ENCODE results near the gene UXS1. TPM values are rescaled to one million over a fixed set of nuclear protein-coding genes. Genes with fewer than 3 reads are reported as not detected.

Gene UXS1
- polyA plus RNA-seq, 1 donor, result 43.0 TPM

- peak overlapping the region; percentile 87 for H3K27ac ChIP-seq (ENCODE audit: low read length)
- H3K36me3 ChIP-seq (ENCODE audit: control insufficient read depth, insufficient read depth, low read length), result peaks cover 42% of the 10 kb centered on the region
- H3K9me3 ChIP-seq (ENCODE audit: control insufficient read depth, low read depth, low read length), result peaks cover 4% of the 10 kb centered on the region
- H3K4me1 ChIP-seq (ENCODE audit: control insufficient read depth, insufficient read depth, low read length), result peaks cover 42% of the 10 kb centered on the region
- H3K4me3 ChIP-seq (ENCODE audit: low read length), result no peak overlapping the region
- no peaks in the 10 kb centered on the region for H3K27me3 ChIP-seq (ENCODE audit: control insufficient read depth, insufficient read depth, low read length)
- DNase-seq, result no peak
- no CpG with 5 or more reads among the region's 3 CpGs for WGBS (ENCODE audit: insufficient coverage, low lambda C conversion rate)
Observed at GRCh38 chr2:106124106-106124756, 69.9 kb downstream of the UXS1 start.

- no peak overlapping the region for H3K27ac ChIP-seq (ENCODE audit: low read length)
- no CpG with 5 or more reads among the region's 3 CpGs for WGBS (ENCODE audit: insufficient coverage, low lambda C conversion rate)
- no peak for DNase-seq
- peaks cover 39% of the 10 kb centered on the region for H3K36me3 ChIP-seq (ENCODE audit: control insufficient read depth, insufficient read depth, low read length)
- H3K4me1 ChIP-seq (ENCODE audit: control insufficient read depth, insufficient read depth, low read length), result peaks cover 27% of the 10 kb centered on the region
- no peaks in the 10 kb centered on the region for H3K27me3 ChIP-seq (ENCODE audit: control insufficient read depth, insufficient read depth, low read length)
- no peak overlapping the region for H3K4me3 ChIP-seq (ENCODE audit: low read length)
- peaks cover 4% of the 10 kb centered on the region for H3K9me3 ChIP-seq (ENCODE audit: control insufficient read depth, low read depth, low read length)
Observed at GRCh38 chr2:106122157-106122556, 71.9 kb downstream of the UXS1 start.

- WGBS (ENCODE audit: insufficient coverage, low lambda C conversion rate), result no CpG with 5 or more reads among the region's 6 CpGs
- Histone ChIP-seq H3K4me3 (ENCODE audit: low read length) (no peak overlapping the region), H3K27me3 (ENCODE audit: control insufficient read depth, insufficient read depth, low read length) (no peaks in the 10 kb centered on the region), H3K27ac (ENCODE audit: low read length) (no peak overlapping the region), H3K4me1 (ENCODE audit: control insufficient read depth, insufficient read depth, low read length) (peaks cover 18% of the 10 kb centered on the region), H3K36me3 (ENCODE audit: control insufficient read depth, insufficient read depth, low read length) (peaks cover 42% of the 10 kb centered on the region), H3K9me3 (ENCODE audit: control insufficient read depth, low read depth, low read length) (no peaks in the 10 kb centered on the region)
- no peak for DNase-seq
Observed at GRCh38 chr2:106120432-106120831, 73.7 kb downstream of the UXS1 start.

- WGBS (ENCODE audit: insufficient coverage, low lambda C conversion rate), result no CpG with 5 or more reads among the region's 6 CpGs
- H3K27ac ChIP-seq (ENCODE audit: low read length), result no peak overlapping the region
- DNase-seq, result no peak
- no peaks in the 10 kb centered on the region for H3K27me3 ChIP-seq (ENCODE audit: control insufficient read depth, insufficient read depth, low read length)
- peaks cover 42% of the 10 kb centered on the region for H3K36me3 ChIP-seq (ENCODE audit: control insufficient read depth, insufficient read depth, low read length)
- H3K4me1 ChIP-seq (ENCODE audit: control insufficient read depth, insufficient read depth, low read length), result peaks cover 7% of the 10 kb centered on the region
- H3K4me3 ChIP-seq (ENCODE audit: low read length), result no peak overlapping the region
- no peaks in the 10 kb centered on the region for H3K9me3 ChIP-seq (ENCODE audit: control insufficient read depth, low read depth, low read length)
Observed at GRCh38 chr2:106119074-106119473, 75.0 kb downstream of the UXS1 start.

- WGBS (ENCODE audit: insufficient coverage, low lambda C conversion rate), result no CpG with 5 or more reads among the region's 9 CpGs
- Histone ChIP-seq H3K9me3 (ENCODE audit: control insufficient read depth, low read depth, low read length) (no peaks in the 10 kb centered on the region), H3K36me3 (ENCODE audit: control insufficient read depth, insufficient read depth, low read length) (peaks cover 40% of the 10 kb centered on the region), H3K27ac (ENCODE audit: low read length) (no peak overlapping the region), H3K4me1 (ENCODE audit: control insufficient read depth, insufficient read depth, low read length) (peaks cover 6% of the 10 kb centered on the region), H3K4me3 (ENCODE audit: low read length) (no peak overlapping the region), H3K27me3 (ENCODE audit: control insufficient read depth, insufficient read depth, low read length) (no peaks in the 10 kb centered on the region)
- DNase-seq, result no peak
Observed at GRCh38 chr2:106117882-106118684, 76.0 kb downstream of the UXS1 start.

GRCh38 chr2:106117347-106117746, 76.8 kb downstream of the UXS1 start:
- no peak for DNase-seq
- no CpG with 5 or more reads among the region's 5 CpGs for WGBS (ENCODE audit: insufficient coverage, low lambda C conversion rate)
- Histone ChIP-seq H3K36me3 (ENCODE audit: control insufficient read depth, insufficient read depth, low read length) (peaks cover 39% of the 10 kb centered on the region), H3K4me1 (ENCODE audit: control insufficient read depth, insufficient read depth, low read length) (peaks cover 6% of the 10 kb centered on the region), H3K27me3 (ENCODE audit: control insufficient read depth, insufficient read depth, low read length) (no peaks in the 10 kb centered on the region), H3K27ac (ENCODE audit: low read length) (no peak overlapping the region), H3K4me3 (ENCODE audit: low read length) (no peak overlapping the region), H3K9me3 (ENCODE audit: control insufficient read depth, low read depth, low read length) (no peaks in the 10 kb centered on the region)

- no CpG with 5 or more reads among the region's 5 CpGs for WGBS (ENCODE audit: insufficient coverage, low lambda C conversion rate)
- H3K4me1 ChIP-seq (ENCODE audit: control insufficient read depth, insufficient read depth, low read length), result peaks cover 6% of the 10 kb centered on the region
- H3K27me3 ChIP-seq (ENCODE audit: control insufficient read depth, insufficient read depth, low read length), result no peaks in the 10 kb centered on the region
- no peaks in the 10 kb centered on the region for H3K9me3 ChIP-seq (ENCODE audit: control insufficient read depth, low read depth, low read length)
- peaks cover 39% of the 10 kb centered on the region for H3K36me3 ChIP-seq (ENCODE audit: control insufficient read depth, insufficient read depth, low read length)
- H3K4me3 ChIP-seq (ENCODE audit: low read length), result no peak overlapping the region
- H3K27ac ChIP-seq (ENCODE audit: low read length), result no peak overlapping the region
- DNase-seq, result no peak
Observed at GRCh38 chr2:106116248-106116647, 77.9 kb downstream of the UXS1 start.

- 20% methylated on average over 1 of the region's 4 CpGs for WGBS (ENCODE audit: insufficient coverage, low lambda C conversion rate)
- H3K4me1 ChIP-seq (ENCODE audit: control insufficient read depth, insufficient read depth, low read length), result peaks cover 6% of the 10 kb centered on the region
- H3K4me3 ChIP-seq (ENCODE audit: low read length), result no peak overlapping the region
- peaks cover 41% of the 10 kb centered on the region for H3K36me3 ChIP-seq (ENCODE audit: control insufficient read depth, insufficient read depth, low read length)
- no peak for DNase-seq
- no peak overlapping the region for H3K27ac ChIP-seq (ENCODE audit: low read length)
- no peaks in the 10 kb centered on the region for H3K9me3 ChIP-seq (ENCODE audit: control insufficient read depth, low read depth, low read length)
- no peaks in the 10 kb centered on the region for H3K27me3 ChIP-seq (ENCODE audit: control insufficient read depth, insufficient read depth, low read length)
Observed at GRCh38 chr2:106115665-106116064, 78.4 kb downstream of the UXS1 start.

GRCh38 chr2:106115250-106115649, 78.9 kb downstream of the UXS1 start:
- no CpG with 5 or more reads among the region's 2 CpGs for WGBS (ENCODE audit: insufficient coverage, low lambda C conversion rate)
- H3K36me3 ChIP-seq (ENCODE audit: control insufficient read depth, insufficient read depth, low read length), result peaks cover 41% of the 10 kb centered on the region
- H3K9me3 ChIP-seq (ENCODE audit: control insufficient read depth, low read depth, low read length), result no peaks in the 10 kb centered on the region
- H3K27me3 ChIP-seq (ENCODE audit: control insufficient read depth, insufficient read depth, low read length), result no peaks in the 10 kb centered on the region
- peaks cover 6% of the 10 kb centered on the region for H3K4me1 ChIP-seq (ENCODE audit: control insufficient read depth, insufficient read depth, low read length)
- DNase-seq, result no peak
- H3K4me3 ChIP-seq (ENCODE audit: low read length), result no peak overlapping the region
- H3K27ac ChIP-seq (ENCODE audit: low read length), result no peak overlapping the region

- WGBS (ENCODE audit: insufficient coverage, low lambda C conversion rate), result 79% methylated on average over 3 of the region's 4 CpGs
- Histone ChIP-seq H3K27me3 (ENCODE audit: control insufficient read depth, insufficient read depth, low read length) (no peaks in the 10 kb centered on the region), H3K4me3 (ENCODE audit: low read length) (no peak overlapping the region), H3K9me3 (ENCODE audit: control insufficient read depth, low read depth, low read length) (no peaks in the 10 kb centered on the region), H3K4me1 (ENCODE audit: control insufficient read depth, insufficient read depth, low read length) (peaks cover 6% of the 10 kb centered on the region), H3K36me3 (ENCODE audit: control insufficient read depth, insufficient read depth, low read length) (peaks cover 46% of the 10 kb centered on the region), H3K27ac (ENCODE audit: low read length) (no peak overlapping the region)
- no peak for DNase-seq
Observed at GRCh38 chr2:106114166-106114565, 79.9 kb downstream of the UXS1 start.
